ENCODE results near the gene MYL1. TPM values are rescaled to one million over a fixed set of nuclear protein-coding genes. Genes with fewer than 3 reads are reported as not detected.

Gene MYL1
- total RNA-seq, 2 donors from 2014 or later = not detected

DNA sequence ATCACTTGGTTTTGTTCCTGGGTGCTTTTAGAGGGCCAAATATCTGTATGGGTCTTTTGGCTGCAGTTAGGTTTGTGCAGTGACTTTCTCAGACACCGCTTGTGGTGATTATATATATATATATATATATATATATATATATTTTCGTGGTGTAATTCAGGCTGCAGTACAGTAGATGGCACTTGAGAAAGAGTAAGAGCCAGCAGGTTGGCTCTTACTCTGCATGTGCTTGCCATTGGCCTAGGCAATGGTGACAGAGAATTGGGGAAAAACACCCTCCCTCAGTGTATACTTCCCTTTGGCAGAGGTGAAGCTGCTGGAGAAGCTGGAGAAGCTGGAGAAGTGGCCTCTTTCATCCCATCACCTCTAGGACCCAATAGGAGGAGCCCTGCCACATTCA lies 22.2 kb upstream of the MYL1 start:
- TF ChIP-seq CTCF (IDR thresholded peaks at IDR 0.05) = no peak
- no peaks in the 10 kb centered on the region for H3K36me3 ChIP-seq
- no peak overlapping the region for H3K27ac ChIP-seq
- H3K27me3 ChIP-seq (replicated peaks; ENCODE audit: insufficient read depth) = no peaks in the 10 kb centered on the region
- H3K9me3 ChIP-seq = no peaks in the 10 kb centered on the region
- no peak for DNase-seq (ENCODE audit: low spot score)
- no peaks in the 10 kb centered on the region for H3K4me1 ChIP-seq (ENCODE audit: control insufficient read depth in 1 of 2, low read depth in 2 of 2)
- no peak overlapping the region for H3K4me3 ChIP-seq
- no peak for ATAC-seq (ENCODE audit: insufficient number of reproducible peaks, low FRiP score, low read depth)

DNA sequence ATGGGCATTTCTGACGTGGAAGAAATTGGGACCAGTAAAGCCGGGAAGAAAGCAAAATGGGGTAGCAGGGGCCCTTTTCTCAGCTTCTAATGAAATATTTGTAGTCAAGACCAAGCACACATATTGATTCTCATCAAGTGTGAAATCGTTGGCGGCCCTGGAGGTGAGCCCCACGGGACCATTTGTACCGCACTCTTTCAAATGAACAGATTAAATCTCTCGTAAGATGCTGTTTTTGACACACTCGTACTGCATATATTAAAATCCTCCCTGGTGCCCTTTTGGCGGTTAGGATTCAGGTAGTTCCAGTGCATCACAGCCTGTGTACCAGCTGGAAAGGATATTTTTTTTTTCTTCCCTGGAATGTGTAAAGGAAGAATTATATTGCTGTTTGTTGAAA lies 9.9 kb upstream of the MYL1 start:
- TF ChIP-seq CTCF (IDR thresholded peaks at IDR 0.05) = no peak
- Histone ChIP-seq H3K27ac (no peak overlapping the region), H3K9me3 (no peaks in the 10 kb centered on the region), H3K4me1 (ENCODE audit: control insufficient read depth in 1 of 2, low read depth in 2 of 2) (no peaks in the 10 kb centered on the region), H3K36me3 (no peaks in the 10 kb centered on the region), H3K4me3 (no peak overlapping the region), H3K27me3 (replicated peaks; ENCODE audit: insufficient read depth) (no peaks in the 10 kb centered on the region)
- DNase-seq (ENCODE audit: low spot score) = no peak
- no peak for ATAC-seq (ENCODE audit: insufficient number of reproducible peaks, low FRiP score, low read depth)

DNA sequence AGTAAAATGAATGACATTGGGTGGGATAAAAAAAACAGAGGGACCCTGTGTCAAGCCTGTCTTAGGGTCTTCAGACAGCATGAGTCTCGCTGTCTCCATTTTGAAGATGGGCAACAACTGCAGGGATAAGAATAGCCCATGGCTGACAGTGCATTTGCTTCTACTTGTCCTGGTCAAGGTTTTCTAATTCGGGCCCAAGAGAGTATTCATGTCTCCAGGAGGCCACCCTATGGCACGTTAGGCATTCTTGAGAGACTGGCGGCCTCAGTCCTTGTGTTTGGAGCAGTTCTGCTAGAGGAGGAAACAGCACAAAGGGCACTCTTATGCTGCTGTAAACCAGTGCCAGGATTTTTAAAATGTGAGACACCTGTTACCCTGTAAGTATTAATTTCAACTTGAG lies 9.5 kb upstream of the MYL1 start:
- H3K36me3 ChIP-seq = no peaks in the 10 kb centered on the region
- TF ChIP-seq CTCF (IDR thresholded peaks at IDR 0.05) = no peak
- H3K27me3 ChIP-seq (replicated peaks; ENCODE audit: insufficient read depth) = no peaks in the 10 kb centered on the region
- no peaks in the 10 kb centered on the region for H3K9me3 ChIP-seq
- no peak overlapping the region for H3K4me3 ChIP-seq
- no peaks in the 10 kb centered on the region for H3K4me1 ChIP-seq (ENCODE audit: control insufficient read depth in 1 of 2, low read depth in 2 of 2)
- DNase-seq (ENCODE audit: low spot score) (no peak), ATAC-seq (ENCODE audit: insufficient number of reproducible peaks, low FRiP score, low read depth) (no peak)
- H3K27ac ChIP-seq = no peak overlapping the region

DNA sequence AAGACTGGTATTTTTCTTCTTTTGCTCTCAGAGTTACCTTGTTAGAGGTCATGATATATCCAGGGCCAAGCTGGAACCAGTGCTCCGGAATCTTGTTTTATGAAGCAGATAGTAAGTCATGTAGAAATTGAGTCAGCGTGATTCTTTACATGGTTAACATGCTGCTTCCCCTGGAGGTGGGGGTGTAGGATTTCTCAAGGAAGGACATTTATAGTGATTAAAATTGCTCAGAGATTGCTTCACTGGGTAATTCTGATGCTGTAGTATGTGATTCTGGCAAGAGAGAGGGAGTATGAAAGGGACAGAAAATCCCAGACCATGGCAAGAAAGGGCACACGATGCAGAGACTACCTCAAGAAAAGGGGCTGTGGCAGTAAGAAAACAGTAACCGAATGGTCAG lies 8.0 kb upstream of the MYL1 start:
- TF ChIP-seq CTCF (IDR thresholded peaks at IDR 0.05) = no peak
- Histone ChIP-seq H3K27ac (no peak overlapping the region), H3K4me3 (no peak overlapping the region), H3K9me3 (no peaks in the 10 kb centered on the region), H3K4me1 (ENCODE audit: control insufficient read depth in 1 of 2, low read depth in 2 of 2) (no peaks in the 10 kb centered on the region), H3K36me3 (no peaks in the 10 kb centered on the region), H3K27me3 (replicated peaks; ENCODE audit: insufficient read depth) (no peaks in the 10 kb centered on the region)
- DNase-seq (ENCODE audit: low spot score) = no peak
- ATAC-seq (ENCODE audit: insufficient number of reproducible peaks, low FRiP score, low read depth) = no peak

DNA sequence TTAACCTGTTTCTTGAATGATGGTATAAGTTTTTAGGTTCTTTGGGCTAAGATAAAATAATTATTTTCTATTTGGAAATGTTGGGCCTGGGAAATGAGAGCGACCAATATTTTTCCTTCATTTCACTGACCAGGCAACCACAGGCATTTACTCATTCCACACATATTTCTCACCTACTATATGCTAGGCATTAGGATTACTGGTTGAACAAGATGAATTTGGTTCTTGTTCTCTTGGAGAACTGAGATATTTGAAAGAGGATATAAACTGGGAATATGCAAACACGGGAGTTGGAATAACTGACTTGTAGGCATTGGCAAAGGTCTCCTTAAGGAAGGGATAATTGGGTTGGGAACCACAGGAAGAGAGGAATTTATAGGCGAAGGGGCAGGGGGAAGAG lies 3.9 kb upstream of the MYL1 start:
- ATAC-seq (ENCODE audit: insufficient number of reproducible peaks, low FRiP score, low read depth) = no peak
- H3K4me3 ChIP-seq = no peak overlapping the region
- H3K9me3 ChIP-seq = no peaks in the 10 kb centered on the region
- H3K27me3 ChIP-seq (replicated peaks; ENCODE audit: insufficient read depth) = no peaks in the 10 kb centered on the region
- DNase-seq (ENCODE audit: low spot score) = no peak
- TF ChIP-seq CTCF (IDR thresholded peaks at IDR 0.05) = no peak
- no peaks in the 10 kb centered on the region for H3K4me1 ChIP-seq (ENCODE audit: control insufficient read depth in 1 of 2, low read depth in 2 of 2)
- H3K36me3 ChIP-seq = no peaks in the 10 kb centered on the region
- H3K27ac ChIP-seq = no peak overlapping the region
